ENCODE results near the gene CCDC134.
A peak's percentile ranks its signal among the peaks of the same experiment; 100 is the strongest.
"Not testable (repeated sequence)": the region's sequence is repeated elsewhere in the genome, so short reads cannot be mapped to it uniquely, and the experiment has no call there.

The CCDC134 gene

DNA sequence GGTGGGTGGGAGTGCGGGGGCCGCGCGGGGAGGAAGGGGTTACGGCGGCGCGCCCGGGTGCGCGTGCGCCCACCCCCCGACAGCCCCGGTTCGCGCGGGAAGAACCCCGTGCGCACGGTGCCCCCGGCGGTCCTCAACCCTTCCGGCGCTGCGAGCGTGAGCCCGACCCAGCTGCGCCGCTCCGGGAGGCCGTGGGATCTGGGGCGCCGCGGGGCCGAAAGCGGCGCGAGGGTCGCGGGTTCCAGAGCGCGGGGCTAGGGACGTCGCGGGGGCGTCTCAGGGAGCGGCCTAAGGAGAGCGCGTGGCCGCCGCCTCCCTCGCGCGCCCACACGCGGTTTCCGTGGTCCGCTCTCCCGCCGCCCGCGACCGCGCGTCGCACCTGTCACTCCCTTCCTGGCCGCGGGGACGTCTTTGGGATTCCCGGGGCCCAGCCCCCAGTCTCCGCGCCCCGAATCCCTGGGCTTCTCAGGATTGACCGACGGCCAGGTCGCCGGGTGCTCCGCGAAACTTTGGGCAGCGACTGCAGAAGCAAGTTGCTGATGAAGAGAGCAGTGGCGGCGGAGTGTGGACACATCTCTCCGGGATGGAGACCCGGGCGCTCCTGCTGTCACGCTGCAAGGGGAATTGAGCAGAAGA lies 33.0 kb downstream of the CCDC134 start:
- peak overlapping the region; percentile 93 to 96 for H3K4me3 Mint-ChIP-seq
- DNase-seq (peak; percentile 24 to 28 (median 25)), ATAC-seq (replicated peaks) (peak; percentile 16)
- H3K4me1 Mint-ChIP-seq (ENCODE audit: low read depth in 2 of 2), result peaks cover 19 to 27% of the 10 kb centered on the region in 2 donors
- no peaks in the 10 kb centered on the region for H3K9me3 Mint-ChIP-seq
- peak overlapping the region; percentile 99 to 100 for H3K27ac Mint-ChIP-seq
- no peaks in the 10 kb centered on the region for H3K27me3 Mint-ChIP-seq
- H3K36me3 Mint-ChIP-seq (ENCODE audit: insufficient read depth), result peaks cover 34% of the 10 kb centered on the region

DNA sequence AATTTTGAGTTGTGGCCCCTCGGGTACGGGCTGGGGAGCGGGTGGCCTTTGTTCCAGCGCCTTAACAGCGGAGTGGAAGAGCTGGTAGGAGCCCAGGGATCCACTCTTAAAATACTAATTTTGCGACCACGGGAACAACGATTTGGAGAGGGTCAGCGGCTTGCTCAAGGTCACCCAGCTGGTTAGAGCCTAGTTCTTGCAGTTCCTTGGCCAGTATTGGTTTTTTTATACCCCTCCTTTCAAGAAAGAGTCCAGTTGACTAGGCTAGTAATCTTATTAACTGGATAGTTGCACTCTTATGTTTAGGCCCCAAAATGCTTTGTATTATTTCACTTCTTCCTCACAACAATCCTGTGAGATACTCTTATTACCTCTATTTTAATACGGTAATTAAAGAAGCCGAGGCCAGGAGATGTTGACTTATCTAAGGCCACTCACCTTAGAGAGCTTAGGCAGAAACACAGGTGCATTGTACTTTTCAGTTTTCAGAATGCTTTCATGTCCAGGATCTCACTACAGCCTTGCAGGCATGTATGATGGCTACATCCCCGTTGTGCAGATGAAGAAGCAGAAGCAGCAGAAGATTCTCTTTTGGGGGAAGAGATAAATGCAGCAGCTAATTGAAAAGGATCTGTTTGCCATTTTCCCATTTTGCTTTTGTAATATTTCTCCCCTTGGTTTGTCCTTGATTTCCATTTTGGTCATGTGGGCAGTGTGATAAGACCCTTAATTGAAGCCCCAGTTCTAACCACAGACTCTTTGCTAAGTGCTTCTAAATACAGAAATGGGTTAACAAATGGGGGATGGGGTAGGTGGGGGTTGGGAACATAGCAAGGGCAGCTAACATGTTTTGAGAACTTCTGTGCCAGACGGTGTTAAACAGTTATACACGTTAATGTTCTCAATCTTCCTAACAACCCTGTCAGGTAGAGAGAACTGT lies 33.8 kb downstream of the CCDC134 start:
- peak overlapping the region; percentile 93 to 96 for H3K4me3 Mint-ChIP-seq
- peaks cover 35% of the 10 kb centered on the region for H3K36me3 Mint-ChIP-seq (ENCODE audit: insufficient read depth)
- no peaks in the 10 kb centered on the region for H3K9me3 Mint-ChIP-seq
- ATAC-seq (replicated peaks), result no peak
- H3K27me3 Mint-ChIP-seq, result no peaks in the 10 kb centered on the region
- DNase-seq, result no peak
- H3K4me1 Mint-ChIP-seq (ENCODE audit: low read depth in 2 of 2), result peaks cover 24 to 35% of the 10 kb centered on the region in 2 donors
- peak overlapping the region; percentile 99 to 100 for H3K27ac Mint-ChIP-seq

DNA sequence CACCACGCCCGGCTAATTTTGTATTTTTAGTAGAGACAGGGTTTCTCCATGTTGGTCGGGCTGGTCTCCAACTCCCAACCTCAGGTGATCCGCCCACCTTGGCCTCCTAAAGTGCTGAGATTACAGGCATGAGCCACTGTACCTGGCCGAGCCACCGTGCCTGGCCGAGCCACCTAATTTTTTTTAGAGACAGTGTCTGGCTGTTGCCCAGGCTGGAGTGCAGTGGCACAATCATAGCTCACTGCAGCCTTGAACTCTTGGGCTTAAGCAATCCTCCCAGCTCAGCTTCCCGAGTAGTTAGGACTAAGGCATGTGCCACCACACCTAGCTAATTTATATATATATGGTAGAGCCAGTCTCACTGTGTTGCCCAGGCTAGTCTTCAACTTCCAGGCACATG lies 35.0 kb downstream of the CCDC134 start:
- ATAC-seq (replicated peaks); H3K9me3 Mint-ChIP-seq; DNase-seq; H3K4me3 Mint-ChIP-seq; H3K27me3 Mint-ChIP-seq: not testable (repeated sequence)
- peaks cover 37% of the 10 kb centered on the region for H3K36me3 Mint-ChIP-seq (ENCODE audit: insufficient read depth)
- H3K27ac Mint-ChIP-seq, result peak overlapping the region in 1 of 2 donors; percentile 74
- H3K4me1 Mint-ChIP-seq (ENCODE audit: low read depth in 2 of 2), result peaks cover 28 to 36% of the 10 kb centered on the region in 2 donors

DNA sequence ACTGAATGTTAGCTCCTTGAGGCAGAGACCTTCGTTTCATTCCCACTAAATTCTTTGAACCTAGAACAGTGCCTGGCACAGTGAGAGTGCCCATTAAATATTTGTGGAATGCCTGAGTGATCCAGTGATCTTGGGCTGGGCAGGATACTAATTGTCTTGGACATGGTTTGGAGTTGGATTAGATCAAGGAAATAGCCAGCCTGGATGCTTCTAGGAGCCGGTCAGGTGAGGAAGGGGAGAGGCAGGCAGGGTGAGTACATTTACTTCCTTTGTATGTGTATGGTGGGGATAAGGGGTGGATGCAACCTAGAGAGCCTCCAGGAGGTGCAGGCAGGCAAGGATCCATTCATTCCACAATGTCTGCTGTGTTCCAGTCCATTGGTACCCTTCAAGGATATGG lies 36.1 kb downstream of the CCDC134 start:
- peak overlapping the region in 1 of 2 donors; percentile 11 for H3K27ac Mint-ChIP-seq
- no peak overlapping the region for H3K4me3 Mint-ChIP-seq
- no peaks in the 10 kb centered on the region for H3K9me3 Mint-ChIP-seq
- no peak for DNase-seq
- H3K36me3 Mint-ChIP-seq (ENCODE audit: insufficient read depth), result peaks cover 39% of the 10 kb centered on the region
- H3K27me3 Mint-ChIP-seq, result no peaks in the 10 kb centered on the region
- H3K4me1 Mint-ChIP-seq (ENCODE audit: low read depth in 2 of 2), result peaks cover 32 to 36% of the 10 kb centered on the region in 2 donors
- ATAC-seq (replicated peaks), result no peak

DNA sequence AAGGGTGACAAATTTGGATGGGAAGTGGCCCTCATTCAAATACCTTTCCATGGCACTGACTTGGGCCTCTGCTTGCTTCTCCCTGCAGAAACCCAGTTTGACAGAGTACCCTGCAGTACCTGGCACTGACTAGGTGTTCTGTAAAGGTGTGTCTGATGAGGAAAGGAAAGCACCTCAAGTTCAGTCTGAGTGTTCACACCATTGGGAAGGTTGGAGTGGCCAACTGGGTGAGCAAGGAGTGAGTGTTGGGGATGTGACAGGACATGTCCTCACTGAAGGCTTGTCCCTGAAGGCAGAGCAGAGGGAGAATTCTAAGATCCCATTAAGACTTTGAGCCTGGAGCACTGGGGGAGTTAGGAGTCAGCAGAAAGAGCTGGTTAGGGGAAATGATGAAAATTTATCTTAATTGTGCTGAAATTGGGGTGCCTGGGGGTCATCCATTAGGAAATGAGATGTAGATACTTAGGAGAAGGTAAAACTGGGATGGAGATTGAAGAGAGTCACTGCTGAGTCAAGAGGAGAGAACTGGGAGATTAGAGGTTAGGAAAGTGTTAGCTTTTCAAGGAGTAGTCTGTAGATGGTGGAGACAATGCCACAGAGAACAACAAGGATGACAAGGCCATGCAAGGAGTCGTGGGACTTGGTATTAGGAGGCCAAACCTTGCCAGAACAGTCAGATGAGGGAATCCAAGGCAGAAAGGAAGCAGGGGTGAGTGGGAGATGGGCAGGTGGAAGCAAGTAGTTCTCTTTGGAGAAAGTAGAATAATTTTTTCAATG lies 38.6 kb downstream of the CCDC134 start:
- no peak for ATAC-seq (replicated peaks)
- H3K9me3 Mint-ChIP-seq, result no peaks in the 10 kb centered on the region
- no peak overlapping the region for H3K4me3 Mint-ChIP-seq
- DNase-seq, result no peak
- peak overlapping the region; percentile 4 to 6 for H3K27ac Mint-ChIP-seq
- H3K4me1 Mint-ChIP-seq (ENCODE audit: low read depth in 2 of 2), result peaks cover 25 to 35% of the 10 kb centered on the region in 2 donors
- peaks cover 20% of the 10 kb centered on the region for H3K36me3 Mint-ChIP-seq (ENCODE audit: insufficient read depth)
- H3K27me3 Mint-ChIP-seq, result no peaks in the 10 kb centered on the region

DNA sequence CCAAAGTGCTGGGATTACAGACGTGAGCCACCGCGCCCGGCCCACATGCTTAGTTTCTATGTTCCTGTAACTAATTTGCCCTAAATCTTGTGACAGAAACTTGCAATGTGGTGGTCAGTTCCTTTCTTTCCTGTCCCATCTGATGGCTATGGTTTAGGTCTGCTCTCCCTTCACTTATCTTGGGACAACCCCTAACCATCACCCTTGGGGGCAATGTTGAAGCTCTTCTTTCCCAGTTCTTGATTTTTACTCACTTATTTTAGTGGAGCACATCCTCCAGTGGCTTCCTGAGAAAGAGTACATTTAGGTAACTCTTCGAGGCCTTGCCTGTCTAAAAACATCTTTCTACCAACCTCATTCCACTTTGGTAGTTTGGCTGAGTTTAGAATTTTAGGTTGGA lies 39.7 kb downstream of the CCDC134 start:
- Mint-ChIP-seq H3K27me3 (no peaks in the 10 kb centered on the region), H3K4me3 (no peak overlapping the region), H3K36me3 (ENCODE audit: insufficient read depth) (peaks cover 19% of the 10 kb centered on the region), H3K27ac (peak overlapping the region; percentile 10 to 25), H3K9me3 (no peaks in the 10 kb centered on the region), H3K4me1 (ENCODE audit: low read depth in 2 of 2) (peaks cover 29 to 31% of the 10 kb centered on the region in 2 donors)
- ATAC-seq (replicated peaks) (no peak), DNase-seq (no peak)

DNA sequence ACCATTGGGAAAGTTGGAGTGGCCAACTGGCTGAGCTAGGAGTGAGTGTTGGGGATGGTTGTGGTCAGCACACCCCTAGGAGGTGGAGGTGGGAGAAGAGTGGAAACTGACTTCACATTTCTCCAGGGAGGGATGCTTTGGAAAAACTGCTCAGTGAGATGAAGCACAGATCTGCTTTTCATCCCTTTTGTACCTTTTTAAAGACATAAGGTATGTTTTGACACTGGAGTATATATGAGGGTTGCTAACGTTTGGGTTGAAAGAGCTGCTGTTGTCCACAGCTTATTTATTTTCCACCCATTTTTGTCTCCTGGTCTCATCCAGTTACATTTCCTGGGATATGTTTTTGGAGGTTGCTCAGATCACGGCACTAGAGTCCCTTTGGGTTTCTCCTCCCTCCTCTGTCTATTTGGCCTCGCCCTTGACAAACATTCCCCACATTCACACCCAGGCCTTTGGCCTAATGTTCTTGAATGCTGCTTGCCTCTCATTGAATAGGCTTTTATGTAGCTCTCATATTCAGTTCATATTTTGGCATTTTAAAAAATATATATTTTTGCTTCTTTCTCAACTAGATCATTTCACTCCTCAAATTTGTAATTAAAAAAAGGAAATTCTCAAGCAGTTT lies 40.7 kb downstream of the CCDC134 start:
- Mint-ChIP-seq H3K27me3 (no peaks in the 10 kb centered on the region), H3K27ac (peak overlapping the region; percentile 10 to 25), H3K9me3 (no peaks in the 10 kb centered on the region), H3K36me3 (ENCODE audit: insufficient read depth) (peaks cover 19% of the 10 kb centered on the region), H3K4me3 (no peak overlapping the region), H3K4me1 (ENCODE audit: low read depth in 2 of 2) (peaks cover 34 to 40% of the 10 kb centered on the region in 2 donors)
- ATAC-seq (replicated peaks) (no peak), DNase-seq (no peak)

DNA sequence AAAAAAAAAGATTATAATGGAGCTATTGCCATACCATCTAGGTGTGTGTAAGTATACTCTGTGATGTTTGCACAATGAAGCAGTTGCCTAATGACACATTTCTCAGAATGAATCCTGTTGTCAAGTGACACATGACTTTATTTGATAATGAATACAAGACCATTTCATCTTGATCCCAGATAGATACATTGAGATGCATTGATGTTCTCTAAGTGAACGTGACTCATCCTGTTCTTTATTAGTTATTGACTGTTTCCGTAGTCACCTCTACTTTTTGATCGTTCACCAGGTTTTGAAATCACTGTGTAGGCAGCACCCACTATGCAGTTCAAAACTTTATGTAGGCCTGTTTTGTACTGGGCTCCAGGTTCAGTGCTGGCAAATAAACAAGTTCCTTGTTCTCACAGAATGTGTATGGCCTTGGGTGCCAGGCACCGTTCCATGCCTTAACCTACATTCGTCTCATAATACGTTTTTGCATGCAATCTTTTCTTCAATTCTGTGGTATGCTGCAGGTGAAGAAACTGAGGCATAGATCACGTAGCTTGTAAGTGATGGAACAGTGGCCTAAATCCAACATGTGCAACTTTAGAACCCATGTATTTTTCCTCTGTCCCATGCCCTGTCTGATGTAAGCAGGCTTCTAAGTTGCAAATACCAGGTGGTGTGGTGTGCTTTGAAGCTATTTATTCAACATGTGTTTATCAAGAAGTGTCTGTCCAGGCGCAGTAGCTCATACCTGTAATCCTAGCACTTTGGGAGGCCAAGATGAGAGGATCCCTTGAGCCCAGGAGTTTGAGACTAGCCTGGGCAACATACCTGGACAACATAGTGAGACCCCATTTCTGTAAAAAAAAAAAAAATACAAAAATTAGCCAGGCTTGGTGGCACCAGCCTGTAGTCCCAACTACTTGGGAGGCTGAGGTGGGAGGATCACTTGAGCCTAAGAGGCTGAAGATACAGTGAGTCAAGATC lies 42.8 kb downstream of the CCDC134 start:
- no peak for DNase-seq
- Mint-ChIP-seq H3K9me3 (no peaks in the 10 kb centered on the region), H3K4me1 (ENCODE audit: low read depth in 2 of 2) (peaks cover 38 to 41% of the 10 kb centered on the region in 2 donors), H3K4me3 (no peak overlapping the region), H3K27me3 (no peaks in the 10 kb centered on the region), H3K36me3 (ENCODE audit: insufficient read depth) (peaks cover 11% of the 10 kb centered on the region), H3K27ac (peak overlapping the region in 1 of 2 donors; percentile 71)
- ATAC-seq (replicated peaks), result no peak

DNA sequence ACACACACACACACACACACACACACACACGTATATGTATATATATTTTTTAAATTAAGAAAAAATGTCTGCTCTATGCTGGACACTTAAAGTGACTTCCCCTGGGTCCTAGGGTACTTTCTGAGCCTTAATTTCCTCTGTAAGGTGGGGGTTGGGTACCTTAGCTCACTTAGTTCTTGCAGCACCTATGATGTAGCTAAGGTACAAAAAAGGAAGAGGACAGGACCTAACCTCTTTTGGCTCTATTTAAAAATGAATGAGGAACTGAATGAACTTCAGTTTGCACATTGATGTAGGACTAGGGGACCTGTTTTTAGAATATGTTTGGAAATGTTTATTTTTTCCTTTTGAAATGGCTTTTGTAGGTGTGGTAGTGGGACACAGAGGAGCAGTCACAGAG lies 43.6 kb downstream of the CCDC134 start:
- Mint-ChIP-seq H3K4me3 (no peak overlapping the region), H3K4me1 (ENCODE audit: low read depth in 2 of 2) (peaks cover 37 to 40% of the 10 kb centered on the region in 2 donors), H3K27me3 (no peaks in the 10 kb centered on the region), H3K9me3 (no peaks in the 10 kb centered on the region), H3K27ac (peak overlapping the region; percentile 2 to 51), H3K36me3 (ENCODE audit: insufficient read depth) (peaks cover 8% of the 10 kb centered on the region)
- ATAC-seq (replicated peaks) (no peak), DNase-seq (no peak)

DNA sequence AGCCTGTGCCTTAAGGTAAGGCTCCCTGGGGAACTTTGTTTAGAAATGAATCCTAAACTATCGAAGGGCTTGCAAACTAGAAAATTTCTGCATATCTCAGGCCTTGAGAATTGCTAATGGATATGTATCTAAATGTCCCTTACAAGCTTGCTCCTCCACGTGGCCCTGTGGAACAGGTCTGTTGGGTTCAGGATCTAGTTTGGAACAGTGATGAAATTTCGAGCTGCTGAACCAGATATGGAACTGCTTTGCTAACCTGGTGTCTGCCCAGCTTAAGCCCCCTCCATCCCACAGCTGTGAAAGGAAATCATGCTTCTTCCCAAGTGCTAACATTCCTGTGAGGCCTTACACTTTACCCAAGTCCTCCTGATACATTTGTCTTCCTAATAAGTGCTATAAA lies 44.0 kb downstream of the CCDC134 start:
- no peak for ATAC-seq (replicated peaks)
- Mint-ChIP-seq H3K27ac (peak overlapping the region; percentile 2 to 51), H3K36me3 (ENCODE audit: insufficient read depth) (peaks cover 8% of the 10 kb centered on the region), H3K27me3 (no peaks in the 10 kb centered on the region), H3K9me3 (no peaks in the 10 kb centered on the region), H3K4me3 (no peak overlapping the region), H3K4me1 (ENCODE audit: low read depth in 2 of 2) (peaks cover 33 to 37% of the 10 kb centered on the region in 2 donors)
- DNase-seq, result no peak

DNA sequence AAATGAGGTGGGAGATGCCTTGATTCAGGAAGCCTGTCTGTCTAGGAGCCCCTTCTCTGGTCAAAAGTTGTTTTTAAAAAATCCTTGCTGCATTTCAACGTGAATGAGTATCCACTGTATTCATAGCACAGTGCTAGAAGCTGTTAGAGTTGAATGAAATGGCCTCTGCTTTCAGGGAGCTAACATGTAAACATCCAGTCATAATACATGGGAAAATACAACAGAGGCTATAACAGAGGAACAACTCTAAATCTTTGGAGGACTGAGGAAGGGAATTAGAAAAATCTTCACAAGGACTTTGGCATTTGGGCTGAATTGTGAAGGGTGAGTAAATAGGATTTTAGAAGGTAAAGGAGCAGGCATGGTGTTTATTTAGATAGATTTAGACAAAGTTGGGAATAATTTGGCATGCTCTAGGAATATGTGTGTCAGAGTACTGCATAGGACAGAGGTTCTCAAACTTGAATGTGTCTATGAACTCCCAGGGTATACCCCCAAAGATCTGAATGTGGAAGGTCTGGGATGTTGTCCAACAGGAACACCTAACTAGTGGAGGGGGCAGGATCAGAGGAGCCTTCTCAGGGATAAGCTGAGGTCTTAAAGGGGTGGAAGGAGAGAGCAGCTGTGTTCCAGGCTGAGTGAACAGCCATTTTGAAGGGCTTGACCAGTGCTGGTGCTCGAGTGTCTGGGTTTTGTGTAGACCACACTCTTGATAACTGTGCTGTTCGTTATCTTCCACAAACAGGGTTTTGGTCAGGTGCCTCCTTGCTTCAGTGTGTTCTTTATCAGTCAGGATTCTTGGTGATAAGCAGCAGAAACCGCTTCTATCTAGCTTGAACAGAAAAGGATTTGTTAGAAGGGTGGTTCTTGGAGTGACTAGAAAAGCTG lies 45.1 kb downstream of the CCDC134 start:
- ATAC-seq (replicated peaks) (no peak), DNase-seq (no peak)
- peak overlapping the region; percentile 8 to 9 for H3K27ac Mint-ChIP-seq
- H3K27me3 Mint-ChIP-seq, result no peaks in the 10 kb centered on the region
- peaks cover 33 to 37% of the 10 kb centered on the region in 2 donors for H3K4me1 Mint-ChIP-seq (ENCODE audit: low read depth in 2 of 2)
- H3K9me3 Mint-ChIP-seq, result no peaks in the 10 kb centered on the region
- no peak overlapping the region for H3K4me3 Mint-ChIP-seq
- peaks cover 1% of the 10 kb centered on the region for H3K36me3 Mint-ChIP-seq (ENCODE audit: insufficient read depth)
